GM12878 (cell line): ENCODE measurements around the gene PPAT. TPM values are rescaled to one million over a fixed set of nuclear protein-coding genes. Genes with fewer than 3 reads are reported as not detected.

Source experiments
- ATAC-seq: fragments of 200-7000 bp; cut with Tn5 transposase; 3 replicates; pipeline ENCODE4 v1.9.1; 2020; ENCODE audit warnings: mild to moderate bottlenecking, moderate library complexity
- BruUV-seq: library from RNA; stranded (reverse); fragments of 400-500 nt; replicated peaks from 2 replicates; lab custom pipeline; 2021; lab: Mats Ljungman, UMichigan
- CTCF ChIA-PET: fragments of 300-600 bp; sonication (Branson Sonifier 250); formaldehyde crosslinking; extraction: SDS; loops from one replicate; lab custom pipeline; 2021; ENCODE audit warnings: inconsistent platforms; lab: Yijun Ruan, JAX
- POLR2A ChIA-PET: fragments of 350-600 bp; formaldehyde crosslinking; extraction: SDS; loops from one replicate; lab custom pipeline; 2021; ENCODE audit warnings: inconsistent platforms; lab: Charles Lee
- RAD21 ChIA-PET: fragments of 300-600 bp; sonication (Branson Sonifier 250); formaldehyde crosslinking; loops from one replicate; lab custom pipeline; 2023; ENCODE audit warnings: antibody characterized with exemption; ENCODE audit not compliant: unreplicated experiment; lab: Charles Lee
- SMC1A ChIA-PET: fragments of 300-600 bp; sonication (Branson Sonifier 250); formaldehyde crosslinking; loops from one replicate; lab custom pipeline; 2023; ENCODE audit not compliant: unreplicated experiment, uncharacterized antibody; lab: Charles Lee
- DNase-seq: peaks from one replicate; pipeline ENCODE4 v3.0.0-alpha.2; 2011; ENCODE audit warnings: low read depth, low spot score
- FAIRE-seq: peaks from 3 replicates; lab custom pipeline; 2011; peaks lifted over from hg19 to GRCh38; lab: Jason Lieb, UNC
- H2AFZ ChIP-seq: 2 replicates; pipeline ENCODE4 v1.6.0; 2011; ENCODE audit warnings: low read depth, low read length, control low read depth; ENCODE audit not compliant: control insufficient read depth
- H3K27ac ChIP-seq: 2 replicates; pipeline ENCODE4 v1.5.1; 2011; ENCODE audit warnings: control low read depth; ENCODE audit not compliant: control insufficient read depth, insufficient read depth
- H3K27me3 ChIP-seq, 2 experiments: replicated peaks in 1 of 2; 2 replicates each; pipeline versions ENCODE4 v1.6.0 to v1.6.1; 2011; ENCODE audit warnings: low read length in 1 of 2; ENCODE audit not compliant: control insufficient read depth in 2 of 2, insufficient read depth in 2 of 2
- H3K36me3 ChIP-seq, 2 experiments: 2 replicates each; pipeline ENCODE4 v1.5.1; 2011; ENCODE audit warnings: low read length in 1 of 2; ENCODE audit not compliant: control insufficient read depth in 2 of 2, insufficient read depth in 2 of 2
- H3K4me1 ChIP-seq: 2 replicates; pipeline ENCODE4 v1.6.1; 2011; ENCODE audit warnings: mild to moderate bottlenecking, low read length, moderate library complexity, mixed read lengths; ENCODE audit not compliant: control insufficient read depth, insufficient read depth
- H3K4me2 ChIP-seq: 2 replicates; pipeline ENCODE4 v1.6.0; 2011; ENCODE audit warnings: control low read depth; ENCODE audit not compliant: control insufficient read depth, insufficient read depth
- H3K4me3 ChIP-seq: fragments of 200-600 bp; sonication (generic); 2 replicates; pipeline ENCODE4 v1.5.1; 2016
- H3K79me2 ChIP-seq: 2 replicates; pipeline ENCODE4 v1.6.0; 2011; ENCODE audit warnings: low read length; ENCODE audit not compliant: control insufficient read depth, insufficient read depth
- H3K9ac ChIP-seq: 2 replicates; pipeline ENCODE4 v1.8.0; 2011; ENCODE audit warnings: low read length, control low read depth, mixed read lengths; ENCODE audit not compliant: control insufficient read depth, insufficient read depth
- H3K9me3 ChIP-seq: replicated peaks from 3 replicates; pipeline ENCODE4 v1.5.1; 2011; ENCODE audit warnings: mild to moderate bottlenecking, low read length; ENCODE audit not compliant: control insufficient read depth, insufficient read depth
- H4K20me1 ChIP-seq: 2 replicates; pipeline ENCODE4 v1.6.0; 2011; ENCODE audit not compliant: control insufficient read depth, insufficient read depth
- ATF2 ChIP-seq: IDR thresholded peaks from 2 replicates; pipeline ENCODE4 v1.6.1; 2012; ENCODE audit warnings: low read length, inconsistent platforms
- ATF3 ChIP-seq: IDR thresholded peaks from 2 replicates; pipeline ENCODE4 v1.6.1; 2011; ENCODE audit warnings: low read depth, mild to moderate bottlenecking, low read length, moderate library complexity, borderline replicate concordance; ENCODE audit errors: extremely low read depth
- BHLHE40 ChIP-seq, 2 experiments: fragments of 450-650 bp in 1 of 2; IDR thresholded peaks; 2 replicates each; pipeline ENCODE4 v1.6.1; 2011 to 2017; ENCODE audit warnings: low read depth in 2 of 2, borderline replicate concordance in 1 of 2, improper control_type of control experiment in 1 of 2, low read length in 1 of 2, mild to moderate bottlenecking in 1 of 2
- BMI1 ChIP-seq: fragments of 450-650 bp; IDR thresholded peaks from 2 replicates; pipeline ENCODE4 v1.6.1; 2016; ENCODE audit warnings: mild to moderate bottlenecking, moderate library complexity, borderline replicate concordance
- POU2F2 ChIP-seq: IDR thresholded peaks from 3 replicates; pipeline ENCODE4 v1.6.1; 2011; ENCODE audit warnings: low read depth, mild to moderate bottlenecking, low read length, borderline replicate concordance
- SIX5 ChIP-seq: IDR thresholded peaks from 2 replicates; pipeline ENCODE4 v1.6.1; 2011; ENCODE audit warnings: mild to moderate bottlenecking, low read depth, low read length, moderate library complexity; ENCODE audit not compliant: severe bottlenecking
- SMAD5 ChIP-seq: IDR thresholded peaks from 2 replicates; pipeline ENCODE4 v1.6.1; 2016; ENCODE audit warnings: antibody characterized with exemption, low read depth
- TCF7 ChIP-seq: IDR thresholded peaks from 2 replicates; pipeline ENCODE4 v1.6.1; 2014; ENCODE audit warnings: antibody characterized with exemption, borderline replicate concordance
- ZNF274 ChIP-seq: IDR thresholded peaks from one replicate; pipeline ENCODE4 v1.8.0; 2011; ENCODE audit not compliant: insufficient read length, insufficient read depth
- WGBS: methylation state at CpG from one replicate; pipeline ENCODE4 v1.1.6; 2016; ENCODE audit warnings: low lambda C conversion rate; ENCODE audit not compliant: insufficient replicate concordance, insufficient coverage; ENCODE audit errors: missing lambda C conversion rate; 5-methylcytosine and 5-hydroxymethylcytosine counted together
- in situ Hi-C: fragments of 300-500 bp; cut with MboI; formaldehyde crosslinking; loops from 9 replicates; pipeline ENCODE4 v1.14.3; 2018; ENCODE audit warnings: mixed read lengths
- intact Hi-C: fragments of 100-400 bp; cut with micrococcal nuclease; formaldehyde crosslinking; loops from one replicate; pipeline ENCODE4 v1.14.2; 2022; ENCODE audit not compliant: unreplicated experiment
- polyA plus RNA-seq, 11 experiments: library from polyadenylated mRNA; depleted of rRNA in 4 of 11; unstranded in 6 of 11; stranded (reverse) in 5 of 11; fragments of >200 nt; fragmentation: Nextera tagmentation in 4 of 11; fragmentation: Illumina TruSeq in 1 of 11; extraction: Ambion mirVana in 4 of 11; extraction: Trizol in 1 of 11; gene quantifications; 1 replicate in 1 of 11; 2 replicates in 10 of 11; pipeline versions ENCODE4 v1.2.1 to v1.2.3, GENCODE V29; 2011 to 2016; ENCODE audit warnings: inconsistent platforms in 2 of 11, missing spikeins in 2 of 11, low read depth in 1 of 11
- total RNA-seq, 4 experiments: library from RNA; depleted of rRNA in 3 of 4; stranded (reverse); fragments of >200 nt in 3 of 4; fragmentation: Illumina TruSeq in 1 of 4; extraction: Trizol in 1 of 4; gene quantifications; 2 replicates each; pipeline versions ENCODE4 v1.2.1 to v1.2.3, GENCODE V29; 2013 to 2021

PPAT gene
- total and polyA plus RNA-seq, 10 of the 15 experiments (the other 5 are each of a cell fraction or from before 2014, with no cell fraction given), result 24.9 to 50.7 (median 38.0) TPM

- in situ Hi-C loops, result no loop called here
Observed at GRCh38 chr4:56405016-56405415, 30.4 kb downstream of the PPAT start.

More at GRCh38 chr4:56405016-56405415, 30.4 kb downstream of the PPAT start:
- ChIA-PET RAD21 (no interaction called here), SMC1A (interaction anchor here (0.6 kb wide), 2 partner anchors 14 to 394 kb away, joined by 3 to 4 read pairs; no protein-coding TSS in a partner anchor), CTCF (interaction anchor here (0.8 to 1.2 kb wide), 2 partner anchors 9 to 20 kb away, joined by 3 to 4 read pairs; no protein-coding TSS in a partner anchor), POLR2A (interaction anchor here (0.6 to 1.9 kb wide), 4 partner anchors 11 to 53 kb away, joined by 3 to 6 read pairs (median 4); partner anchors contain the start of gene AASDH)
- 100% methylated on average over 1 of the region's 1 CpG for WGBS
- Histone ChIP-seq H3K27me3 (no peaks in the 10 kb centered on the region), H3K4me2 (no peak overlapping the region), H3K4me1 (no peaks in the 10 kb centered on the region), H3K36me3 (peaks cover 2 to 14% of the 10 kb centered on the region in 2 experiments; a peak in 3 of 4 replicates), H3K9ac (no peak overlapping the region), H3K4me3 (no peak overlapping the region), H4K20me1 (no peaks in the 10 kb centered on the region), H3K79me2 (peaks cover 8% of the 10 kb centered on the region), H3K9me3 (no peaks in the 10 kb centered on the region), H2AFZ (no peak overlapping the region), H3K27ac (no peak overlapping the region)
- BruUV-seq, result no TSS peak
- DNase-seq, result no peak
- FAIRE-seq, result no peak
- ATAC-seq, result no peak
- intact Hi-C loops, result no loop called here
- TF ChIP-seq ZNF274, result no peak
- no peak for TF ChIP-seq BHLHE40 (IDR thresholded peaks at IDR 0.05; ENCODE audit: borderline replicate concordance in 1 of 2, low read depth in 2 of 2, low read length in 1 of 2)
- TF ChIP-seq BMI1, result no peak
- no peak for TF ChIP-seq ATF3
- TF ChIP-seq ATF2, result no peak
- TF ChIP-seq SMAD5, result no peak
- TF ChIP-seq POU2F2, result no peak
- no peak for TF ChIP-seq SIX5
- no peak for TF ChIP-seq TCF7
